ENCODE measurements around the gene DDHD1. TPM values are rescaled to one million over a fixed set of nuclear protein-coding genes. Genes with fewer than 3 reads are reported as not detected.

The DDHD1 gene
- polyA plus RNA-seq, 1 donor (not counting 4 experiments of a cell fraction or from before 2014, with no cell fraction given) = 10.4 TPM

- no peaks in the 10 kb centered on the region for H3K79me2 ChIP-seq (ENCODE audit: control insufficient read depth, insufficient read depth, low read length)
- TF ChIP-seq CTCF (optimal IDR thresholded peaks at IDR 0.05 in 1 of 3, IDR thresholded peaks at IDR 0.05 in 1 of 3, conservative IDR thresholded peaks at IDR 0.05 in 1 of 3; ENCODE audit: extremely low read depth in 1 of 3, insufficient read depth in 2 of 3, low read length in 3 of 3) (no peak), EZH2 (IDR thresholded peaks at IDR 0.05; ENCODE audit: low read length) (no peak)
- H3K27me3 ChIP-seq (ENCODE audit: control insufficient read depth, extremely low read depth, insufficient read depth, low read length) = no peaks in the 10 kb centered on the region
- FAIRE-seq (no peak), DNase-seq (ENCODE audit: low read depth, low spot score) (no peak)
- H3K27ac ChIP-seq (ENCODE audit: control insufficient read depth, insufficient read depth, low read length) = no peak overlapping the region
- dilution Hi-C loops (cut with MboI; ENCODE audit: extremely low pct_ligation_motif_present, low sequenced_read_pairs) = no loop called here
- H3K4me2 ChIP-seq (ENCODE audit: control insufficient read depth, extremely low read depth, insufficient read depth, low read depth, low read length) = no peak overlapping the region
- H3K9ac ChIP-seq (ENCODE audit: control insufficient read depth, extremely low read depth, insufficient read depth, low read length) = no peak overlapping the region
- no peak overlapping the region for H3K4me3 ChIP-seq (ENCODE audit: control insufficient read depth in 2 of 3, extremely low read depth in 1 of 3, insufficient read depth in 2 of 3, low read depth in 1 of 3, low read length in 3 of 3)
- H3K36me3 ChIP-seq (ENCODE audit: control insufficient read depth in 2 of 2, extremely low read depth in 1 of 2, insufficient read depth in 2 of 2, low read length in 2 of 2) = no peaks in the 10 kb centered on the region
- H3K4me1 ChIP-seq (ENCODE audit: control insufficient read depth, extremely low read depth, insufficient read depth, low read length) = no peaks in the 10 kb centered on the region
- H3K9me1 ChIP-seq (ENCODE audit: control insufficient read depth, extremely low read depth, insufficient read depth, low read length) = no peaks in the 10 kb centered on the region
- no peaks in the 10 kb centered on the region for H3K9me3 ChIP-seq (ENCODE audit: control insufficient read depth, low read depth, low read length)
- H2AFZ ChIP-seq (ENCODE audit: control insufficient read depth, low read length) = no peak overlapping the region
- H4K20me1 ChIP-seq (ENCODE audit: control insufficient read depth, extremely low read depth, insufficient read depth, low read length) = no peaks in the 10 kb centered on the region
Observed at GRCh38 chr14:53064475-53064874, 88.6 kb downstream of the DDHD1 start.

GRCh38 chr14:53062856-53063255 is 90.3 kb downstream of the DDHD1 start:
- no peak overlapping the region for H2AFZ ChIP-seq (ENCODE audit: control insufficient read depth, low read length)
- H3K9me1 ChIP-seq (ENCODE audit: control insufficient read depth, extremely low read depth, insufficient read depth, low read length) = no peaks in the 10 kb centered on the region
- H3K27me3 ChIP-seq (ENCODE audit: control insufficient read depth, extremely low read depth, insufficient read depth, low read length) = no peaks in the 10 kb centered on the region
- dilution Hi-C loops (cut with MboI; ENCODE audit: extremely low pct_ligation_motif_present, low sequenced_read_pairs) = no loop called here
- FAIRE-seq = no peak
- no peak overlapping the region for H3K9ac ChIP-seq (ENCODE audit: control insufficient read depth, extremely low read depth, insufficient read depth, low read length)
- H3K4me2 ChIP-seq (ENCODE audit: control insufficient read depth, extremely low read depth, insufficient read depth, low read depth, low read length) = no peak overlapping the region
- H3K27ac ChIP-seq (ENCODE audit: control insufficient read depth, insufficient read depth, low read length) = no peak overlapping the region
- no peaks in the 10 kb centered on the region for H3K79me2 ChIP-seq (ENCODE audit: control insufficient read depth, insufficient read depth, low read length)
- no peaks in the 10 kb centered on the region for H4K20me1 ChIP-seq (ENCODE audit: control insufficient read depth, extremely low read depth, insufficient read depth, low read length)
- H3K4me3 ChIP-seq (ENCODE audit: control insufficient read depth in 2 of 3, extremely low read depth in 1 of 3, insufficient read depth in 2 of 3, low read depth in 1 of 3, low read length in 3 of 3) = no peak overlapping the region
- H3K36me3 ChIP-seq (ENCODE audit: control insufficient read depth in 2 of 2, extremely low read depth in 1 of 2, insufficient read depth in 2 of 2, low read length in 2 of 2) = no peaks in the 10 kb centered on the region
- H3K9me3 ChIP-seq (ENCODE audit: control insufficient read depth, low read depth, low read length) = no peaks in the 10 kb centered on the region
- TF ChIP-seq CTCF (optimal IDR thresholded peaks at IDR 0.05 in 1 of 3, IDR thresholded peaks at IDR 0.05 in 1 of 3, conservative IDR thresholded peaks at IDR 0.05 in 1 of 3; ENCODE audit: extremely low read depth in 1 of 3, insufficient read depth in 2 of 3, low read length in 3 of 3) (no peak), EZH2 (IDR thresholded peaks at IDR 0.05; ENCODE audit: low read length) (no peak)
- DNase-seq (ENCODE audit: low read depth, low spot score) = no peak
- H3K4me1 ChIP-seq (ENCODE audit: control insufficient read depth, extremely low read depth, insufficient read depth, low read length) = no peaks in the 10 kb centered on the region
